GM19467 (cell line): ENCODE results near the gene ADPRM.
"Not testable (repeated sequence)": the region's sequence is repeated elsewhere in the genome, so short reads cannot be mapped to it uniquely, and the experiment has no call there.

Source experiments
- ATAC-seq: cut with Tn5 transposase; IDR thresholded peaks from one replicate; pipeline ENCODE4 v1.9.1; 2021; ENCODE audit warnings: mild to moderate bottlenecking, moderate library complexity; ENCODE audit not compliant: unreplicated experiment

ADPRM gene

DNA sequence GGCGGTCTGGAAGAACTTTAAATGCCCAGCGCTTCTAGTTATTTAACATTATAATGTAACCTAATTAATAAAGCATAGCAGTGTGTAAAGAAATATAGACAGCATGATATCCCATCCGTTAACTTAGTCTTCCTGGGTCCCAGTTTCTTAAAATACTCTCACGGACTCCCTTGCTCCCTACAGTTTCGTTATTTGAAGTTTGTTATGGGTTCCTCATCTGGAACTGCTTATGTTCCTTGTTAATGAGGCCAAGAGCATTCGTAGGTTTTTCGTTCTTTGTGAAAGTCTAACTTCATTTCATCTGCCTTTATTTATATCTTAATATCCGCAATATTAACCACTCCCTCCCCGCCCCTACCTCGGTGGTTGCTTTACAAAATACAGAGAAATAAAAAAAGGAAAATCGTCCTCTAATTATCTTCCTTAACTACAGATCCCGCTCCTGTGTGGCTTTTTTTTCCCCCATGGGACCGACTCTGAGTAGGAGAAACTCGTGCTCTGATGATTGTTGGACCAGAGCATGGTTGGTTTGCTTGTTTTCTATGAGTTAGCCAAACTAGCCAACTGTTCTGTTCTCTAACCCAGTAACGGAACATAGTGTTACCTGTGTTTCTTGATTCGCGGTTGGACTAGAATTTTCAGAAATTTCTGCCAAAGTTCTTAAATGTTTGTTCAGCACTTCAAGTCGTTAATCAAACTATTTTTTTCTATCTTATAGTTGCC lies 863 bp downstream of the ADPRM start:
- no peak for ATAC-seq

DNA sequence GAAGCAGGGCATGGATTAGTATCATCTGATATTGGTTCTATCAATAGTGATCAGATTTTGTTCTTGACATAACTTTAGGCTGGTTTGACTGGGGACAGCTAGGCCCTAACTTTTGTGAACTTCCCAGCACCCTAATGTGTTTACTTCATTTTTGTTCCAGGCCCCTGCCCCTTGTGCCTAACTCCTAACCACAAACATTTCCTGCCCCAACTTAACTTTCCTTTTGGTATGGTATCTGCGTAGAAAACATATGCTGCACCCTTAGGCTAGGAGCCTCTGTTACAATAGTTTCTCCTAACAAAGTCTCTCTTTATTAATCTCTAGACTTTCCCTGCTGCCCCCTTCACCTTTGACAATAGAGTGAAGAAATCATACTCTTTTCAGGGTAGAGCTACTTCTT lies 2.5 kb downstream of the ADPRM start:
- ATAC-seq: no peak

DNA sequence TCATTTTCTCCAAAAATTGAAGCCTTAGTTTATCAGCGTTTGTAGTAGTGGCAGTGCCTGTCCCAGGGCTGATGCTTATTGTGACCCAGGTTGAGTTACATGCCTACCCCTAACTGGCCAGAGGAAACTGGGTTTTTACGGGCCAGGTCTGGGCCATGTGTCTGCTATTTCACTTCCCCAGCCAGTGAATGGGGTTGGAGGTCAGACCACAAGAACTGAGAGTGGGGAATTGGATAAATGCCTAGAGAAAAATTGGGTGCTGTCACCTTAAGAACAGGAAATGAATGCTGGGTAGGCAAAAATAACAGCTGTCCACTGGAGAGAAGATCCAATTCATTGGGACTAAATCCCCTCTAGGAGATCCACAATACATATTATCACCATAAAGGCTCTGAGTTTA lies 5.2 kb downstream of the ADPRM start:
- no peak for ATAC-seq

DNA sequence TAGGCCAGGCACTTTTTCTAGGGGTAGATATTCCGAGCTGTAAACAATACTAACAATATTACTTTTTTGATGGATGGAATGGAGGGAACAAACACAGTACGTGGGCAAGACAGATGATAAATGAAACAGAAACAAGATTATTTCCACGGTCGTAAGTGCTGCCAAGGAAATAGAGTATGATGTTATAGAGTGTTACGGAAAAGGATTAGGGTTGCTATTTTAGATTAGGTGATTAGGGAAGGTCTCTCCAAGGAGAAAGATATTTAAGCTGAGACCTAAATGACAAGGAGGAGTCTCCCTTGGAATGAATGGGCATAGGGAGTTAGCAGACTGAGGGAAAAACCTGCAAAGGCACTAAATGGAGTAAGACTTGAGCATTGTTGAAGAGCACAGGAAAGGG lies 8.3 kb downstream of the ADPRM start:
- ATAC-seq: no peak

DNA sequence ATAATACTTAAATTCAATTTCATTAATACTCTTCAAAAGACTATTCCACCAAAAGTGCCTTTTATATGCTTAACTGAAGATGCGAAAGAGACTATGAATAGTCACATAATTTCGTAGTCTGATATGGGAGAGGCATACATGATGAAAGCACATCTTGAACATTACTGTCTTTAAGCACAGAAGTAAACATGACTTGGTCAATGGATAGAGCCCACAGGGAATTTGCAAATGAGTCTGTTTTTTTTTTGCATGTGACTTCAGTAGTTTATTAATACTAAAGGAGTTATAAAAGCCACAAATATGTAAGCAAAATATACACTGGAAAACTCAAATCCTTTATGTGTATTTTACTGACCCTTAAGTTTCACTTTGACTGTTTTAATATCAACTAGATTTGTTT lies 15.9 kb downstream of the ADPRM start:
- no peak for ATAC-seq

DNA sequence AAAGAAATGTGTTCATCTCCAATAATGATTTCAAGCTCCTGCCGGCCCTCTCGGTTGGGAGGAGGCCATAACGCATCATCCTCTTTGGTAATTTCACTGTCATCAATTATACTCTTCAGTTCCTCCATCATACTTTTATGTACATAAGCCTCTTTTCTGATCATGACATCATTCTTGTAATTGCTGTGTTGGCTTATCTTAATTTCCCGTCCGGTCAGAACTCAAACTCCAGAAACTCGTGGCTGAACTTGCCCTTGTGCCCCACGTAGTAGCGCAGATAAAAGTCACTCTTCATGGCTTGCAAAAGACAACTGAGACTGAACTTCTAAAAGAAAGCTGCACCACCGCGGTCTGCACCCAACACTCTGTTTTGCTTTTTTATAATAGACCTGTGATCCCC lies 18.8 kb downstream of the ADPRM start:
- no peak for ATAC-seq

DNA sequence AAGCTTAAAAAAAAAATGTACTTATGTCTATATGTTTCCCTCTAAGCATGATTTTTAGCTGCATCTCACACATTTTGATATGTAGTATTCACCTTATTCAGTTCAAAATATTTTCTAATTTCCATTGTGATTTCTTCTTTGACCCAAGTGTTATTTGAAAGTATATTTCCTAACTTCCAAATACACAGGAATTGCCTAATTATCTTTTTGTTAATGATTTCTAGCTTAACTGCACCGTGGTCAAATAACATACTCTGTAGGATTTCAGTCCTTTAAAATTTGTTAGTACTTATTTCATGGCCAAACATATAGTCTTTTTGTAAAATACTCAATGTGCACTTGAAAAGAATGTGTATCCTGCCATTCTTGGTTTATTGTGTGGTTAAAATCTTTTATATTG lies 21.2 kb downstream of the ADPRM start:
- ATAC-seq: no peak

DNA sequence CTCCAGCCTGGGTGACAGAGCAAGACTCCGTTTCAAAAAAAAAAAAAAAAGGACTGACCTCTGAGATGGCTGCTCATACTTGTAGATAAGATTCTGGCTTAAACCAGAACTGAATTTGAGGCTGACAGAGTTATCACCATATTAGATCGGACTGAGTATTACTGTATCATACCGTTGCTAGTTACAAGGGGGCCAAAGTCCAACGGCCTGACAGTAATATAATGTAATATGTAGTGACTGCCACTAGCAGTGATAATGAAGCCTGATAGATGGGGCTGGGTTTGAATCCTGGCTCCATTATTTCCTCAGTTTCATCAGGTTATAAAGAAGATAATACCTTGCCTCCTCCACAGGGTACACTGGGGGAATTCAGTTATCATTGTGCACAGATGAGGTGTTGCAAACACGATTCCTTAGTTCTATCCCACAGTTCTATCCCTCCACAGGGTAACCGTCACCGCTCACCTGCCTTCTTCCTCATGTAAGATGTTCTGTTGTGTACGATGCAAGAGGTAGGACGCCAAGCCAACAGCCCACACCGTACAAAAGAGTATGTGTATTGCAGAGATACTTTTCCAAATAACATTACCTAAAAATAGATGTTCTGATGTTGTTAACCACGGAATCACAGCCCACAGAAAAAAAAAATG lies 27.3 kb downstream of the ADPRM start:
- no peak for ATAC-seq

DNA sequence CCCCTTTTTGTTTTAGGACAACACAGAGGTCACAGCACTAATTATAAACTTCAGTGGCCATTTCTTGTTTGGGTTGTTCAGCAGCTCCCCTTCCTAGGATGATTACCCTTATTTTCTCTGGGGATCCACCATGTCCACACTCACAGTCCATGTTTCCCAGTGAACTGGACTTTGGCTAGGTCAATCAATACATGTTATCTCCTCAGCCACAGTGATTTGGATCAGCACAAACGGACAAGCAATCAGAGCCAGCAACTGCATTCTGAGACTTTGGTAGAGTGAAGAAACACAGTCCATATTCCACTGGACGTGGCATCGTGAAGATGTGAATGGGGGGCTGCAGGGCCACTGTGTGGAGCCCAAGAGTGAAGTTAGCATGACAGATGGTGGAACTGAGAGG lies 27.9 kb downstream of the ADPRM start:
- ATAC-seq: no peak

DNA sequence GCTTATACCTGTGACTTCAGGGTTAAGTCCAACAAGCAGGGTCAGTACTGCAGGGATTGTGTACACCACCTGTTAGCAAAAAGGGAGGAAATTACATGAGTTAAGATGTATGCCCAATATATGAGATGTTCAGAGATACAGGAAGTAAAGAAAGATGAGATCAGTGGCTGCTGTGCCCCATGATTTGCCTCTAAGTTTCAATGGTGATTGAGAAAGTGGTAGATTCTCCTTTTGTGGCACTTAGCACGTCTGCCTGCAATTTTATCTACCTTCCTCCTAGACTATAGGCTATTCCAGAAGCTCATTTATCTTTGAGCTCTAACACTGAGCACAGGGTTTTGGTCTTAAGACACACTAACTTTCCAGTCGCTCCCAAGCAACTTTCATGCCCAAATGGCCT lies 28.8 kb downstream of the ADPRM start:
- ATAC-seq: no peak

DNA sequence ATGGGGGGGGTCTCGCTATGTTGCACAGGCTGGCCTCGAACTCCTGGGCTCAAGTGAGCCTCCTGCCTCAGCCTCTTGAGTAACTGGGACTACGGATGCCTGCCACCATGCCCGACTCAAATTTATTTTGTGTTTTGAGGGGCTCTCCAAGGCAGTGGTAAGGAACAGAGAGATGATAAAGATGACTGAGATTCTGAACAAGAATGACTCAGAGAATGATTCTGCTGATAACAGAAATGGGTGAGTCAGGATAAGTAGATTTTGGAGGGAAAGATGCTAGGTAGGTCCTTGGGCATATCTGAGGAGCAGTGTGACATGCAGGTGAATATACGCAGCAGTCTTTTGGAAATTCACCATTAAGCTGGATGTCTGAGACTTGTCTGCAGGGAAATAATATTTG lies 29.8 kb downstream of the ADPRM start:
- ATAC-seq: no peak

DNA sequence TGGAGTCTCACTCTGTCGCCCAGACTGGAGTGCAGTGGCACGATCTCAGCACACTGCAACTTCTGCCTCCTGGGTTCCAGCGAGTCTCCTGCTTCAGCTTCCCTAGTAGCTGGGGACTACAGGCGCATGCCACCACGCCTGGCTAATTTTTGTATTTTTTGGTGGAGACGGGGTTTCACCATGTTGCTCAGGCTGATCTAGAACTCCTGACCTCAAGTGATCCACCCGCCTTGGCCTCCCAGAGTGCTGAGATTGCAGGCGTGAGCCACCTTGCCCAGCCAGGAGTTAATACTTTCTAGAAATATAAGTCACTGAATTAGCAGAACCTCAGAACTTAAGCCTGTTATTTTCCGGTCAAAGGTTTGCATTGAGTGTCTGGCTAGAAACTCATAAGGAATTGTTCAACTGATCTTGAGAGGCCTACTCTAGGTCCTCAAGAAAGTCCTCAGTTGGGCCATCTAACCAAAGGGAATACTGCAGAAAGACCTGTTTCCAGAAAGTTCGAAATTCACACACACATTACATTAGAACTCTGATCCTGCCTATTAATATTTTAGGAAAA lies 31.0 kb downstream of the ADPRM start:
- no peak for ATAC-seq

DNA sequence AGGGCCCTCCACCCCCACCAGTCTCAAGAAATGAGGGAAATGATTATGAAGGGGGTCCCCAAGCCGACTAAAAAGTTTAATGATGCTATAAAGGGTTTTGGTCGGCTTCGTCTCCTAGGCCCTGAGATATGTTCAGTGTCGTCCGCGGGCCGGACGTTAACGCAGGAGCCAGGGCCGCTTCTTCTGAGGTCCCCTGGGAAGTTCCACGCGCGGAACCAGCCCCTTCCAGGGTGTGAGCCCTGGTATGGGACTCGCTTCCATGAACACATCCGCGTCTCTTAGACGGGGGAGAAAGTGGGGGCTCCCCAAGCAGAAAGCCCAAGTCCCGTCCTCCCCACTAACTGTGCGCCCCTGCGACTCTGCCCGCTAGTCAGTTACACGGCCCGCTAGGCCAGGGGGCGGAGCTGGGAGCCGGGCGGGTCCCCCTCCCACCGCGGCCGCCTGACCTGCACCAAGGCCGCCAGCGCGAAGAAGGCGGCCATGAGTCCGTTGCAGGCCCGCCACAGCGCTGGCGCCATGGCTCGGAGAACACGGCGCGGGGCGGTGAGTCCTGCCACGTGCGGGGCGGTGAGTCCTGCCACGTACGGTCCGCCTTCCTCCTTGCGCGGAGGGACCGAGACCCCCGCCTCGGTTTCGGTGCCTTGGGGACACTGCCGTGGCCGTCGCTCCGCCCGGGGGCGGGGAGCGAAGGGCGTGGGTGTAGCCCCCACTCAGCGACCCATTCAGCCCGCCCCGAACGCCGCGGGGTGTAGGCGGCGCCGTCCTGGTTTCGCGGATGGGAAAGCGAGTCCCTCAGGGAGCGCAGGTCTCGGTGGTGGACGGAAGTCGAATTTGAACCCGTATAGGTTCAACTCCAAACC lies 32.2 kb downstream of the ADPRM start, which contains the start of gene TMEM220:
TMEM220 (minus strand) TSS at position 690 of the 860 bp plus-strand sequence; CDS start at position 518, 172 bp downstream.
- peak; percentile 65 for ATAC-seq

DNA sequence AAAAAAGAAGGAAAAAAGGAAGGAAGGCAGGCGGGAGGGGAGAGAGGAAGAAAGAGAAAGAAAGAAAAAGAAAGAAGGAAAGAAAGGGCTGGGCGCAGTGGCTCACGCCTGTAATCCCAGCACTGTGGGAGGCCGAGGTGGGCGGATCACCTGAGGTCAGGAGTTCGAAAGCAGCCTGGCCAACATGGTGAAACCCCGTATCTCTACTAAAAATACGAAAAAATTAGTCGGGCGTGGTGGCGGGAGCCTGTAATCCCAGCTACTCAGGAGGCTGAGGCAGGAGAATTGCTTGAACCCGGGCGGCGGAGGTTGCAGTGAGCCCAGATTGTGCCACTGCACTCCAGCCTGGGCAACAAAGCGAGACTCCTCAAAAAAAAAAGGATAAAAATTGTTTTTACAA lies 32.9 kb downstream of the ADPRM start:
- not testable (repeated sequence) for ATAC-seq

DNA sequence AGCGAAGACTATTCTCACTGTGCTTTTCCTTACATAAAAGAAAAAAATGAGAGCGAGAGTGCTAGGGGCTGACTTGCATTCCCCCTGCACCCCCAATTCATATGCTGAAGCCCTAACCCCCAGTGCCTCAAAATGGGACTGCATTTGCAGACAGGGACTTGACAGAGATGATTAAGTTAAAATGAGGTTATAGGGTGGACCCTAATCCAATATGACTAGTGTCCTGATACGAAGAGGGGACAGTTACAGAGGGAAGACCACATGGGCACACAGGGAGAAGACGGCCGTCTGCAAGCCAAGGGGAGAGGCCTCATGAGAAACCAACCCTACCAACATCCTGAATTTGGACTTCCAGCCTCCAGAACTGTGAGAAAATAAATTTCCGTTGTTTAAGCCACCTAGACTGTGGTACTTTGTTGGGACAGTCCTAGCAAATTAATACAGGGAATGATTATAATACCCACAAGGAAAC lies 34.0 kb downstream of the ADPRM start:
- ATAC-seq: no peak

DNA sequence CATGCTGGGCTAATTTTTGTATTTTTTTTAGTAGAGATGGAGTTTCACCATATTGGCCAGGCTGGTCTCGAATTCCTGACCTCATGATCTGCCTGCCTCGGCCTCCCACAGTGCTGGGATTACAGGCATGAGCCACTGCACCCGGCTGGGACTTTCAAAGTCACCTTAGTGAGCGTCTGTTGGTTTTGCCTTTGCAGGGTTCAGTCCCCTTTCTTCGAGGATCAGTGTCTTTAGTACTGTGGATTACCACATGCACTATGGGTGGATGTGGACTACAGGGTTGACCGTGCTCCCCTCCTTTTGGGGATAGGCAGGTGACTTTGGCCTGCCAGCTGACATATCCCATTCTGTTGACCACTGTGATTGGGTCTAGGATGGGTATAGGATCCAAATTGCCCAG lies 34.7 kb downstream of the ADPRM start:
- ATAC-seq: not testable (repeated sequence)

DNA sequence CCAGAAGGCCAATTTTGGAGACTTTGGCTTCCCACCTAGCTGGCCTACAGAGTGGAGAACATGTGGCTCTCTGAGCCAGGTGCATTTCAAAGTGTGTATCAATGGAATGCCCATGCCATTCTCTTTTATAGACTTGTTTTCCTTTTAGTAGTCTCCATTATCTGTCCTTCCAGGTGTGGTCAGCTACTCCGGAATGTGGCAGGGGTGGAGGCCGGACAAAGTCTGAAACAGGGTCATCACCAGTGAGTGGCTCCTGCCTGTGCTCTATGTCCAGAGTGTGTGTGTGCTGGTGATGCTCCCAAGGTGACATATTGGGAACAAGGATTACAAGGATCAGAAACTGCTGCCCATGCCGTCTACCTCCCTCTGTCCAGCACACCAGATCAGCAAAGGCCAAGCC lies 36.3 kb downstream of the ADPRM start:
- ATAC-seq: no peak

DNA sequence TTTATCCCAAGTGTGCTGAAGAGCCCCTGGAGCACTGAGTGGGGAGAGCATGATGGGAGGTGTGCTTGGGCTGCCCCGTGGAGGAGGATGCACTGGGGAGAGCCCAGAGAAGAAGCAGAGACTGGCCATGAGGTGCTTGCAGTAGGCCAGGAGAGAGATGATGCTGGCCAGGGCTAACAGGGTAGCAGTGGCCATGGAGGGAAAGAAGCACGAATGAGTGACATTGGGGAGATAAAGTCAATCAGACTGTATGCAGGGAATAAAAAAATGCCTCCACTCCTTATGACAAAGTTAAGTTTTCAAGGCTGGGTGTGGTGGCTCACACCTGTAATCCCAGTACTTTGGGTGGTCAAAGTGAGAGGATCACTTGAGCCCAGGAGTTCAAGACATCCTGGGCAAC lies 37.9 kb downstream of the ADPRM start:
- no peak for ATAC-seq

DNA sequence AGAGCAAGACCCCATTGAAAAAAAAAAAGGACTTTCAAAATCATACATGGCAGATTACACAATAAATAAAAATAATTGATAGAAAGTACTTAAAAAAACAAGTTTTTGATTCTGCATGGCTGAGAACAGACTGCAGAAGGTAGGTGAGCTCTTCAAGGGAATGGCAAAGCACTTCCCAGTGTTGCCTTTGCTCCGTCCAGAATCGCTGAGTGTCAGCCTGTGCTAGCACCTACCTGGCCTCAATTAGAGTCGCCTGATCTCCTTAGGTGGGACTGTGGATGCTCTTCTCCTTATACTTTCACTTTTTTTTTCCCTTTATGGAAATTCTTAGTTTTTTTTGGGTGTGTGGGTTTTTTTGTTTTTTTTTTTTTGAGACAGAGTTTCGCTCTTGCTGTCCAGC lies 38.4 kb downstream of the ADPRM start:
- no peak for ATAC-seq

DNA sequence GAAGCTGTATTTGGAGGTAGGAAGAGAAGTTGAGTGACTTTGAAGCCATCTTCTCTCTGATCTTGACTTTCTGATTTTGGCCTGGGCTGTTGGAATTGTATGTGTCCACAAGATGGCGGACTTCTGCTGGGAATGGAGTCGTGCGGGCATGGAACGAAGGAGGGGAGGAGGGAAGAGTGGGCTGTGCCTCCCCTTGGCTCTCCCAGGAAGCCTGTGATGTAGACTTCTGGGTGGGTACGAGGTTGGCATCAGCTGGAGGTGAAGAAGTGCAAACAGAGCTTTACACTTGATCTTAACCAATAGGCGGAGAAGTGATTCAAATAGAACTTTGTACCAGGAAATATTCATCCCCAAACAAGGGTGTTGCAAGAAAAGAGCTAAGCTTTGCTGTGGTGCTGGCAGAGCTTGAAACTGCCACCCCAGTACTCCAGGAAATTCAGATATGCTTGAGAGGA lies 39.8 kb downstream of the ADPRM start:
- ATAC-seq: no peak

DNA sequence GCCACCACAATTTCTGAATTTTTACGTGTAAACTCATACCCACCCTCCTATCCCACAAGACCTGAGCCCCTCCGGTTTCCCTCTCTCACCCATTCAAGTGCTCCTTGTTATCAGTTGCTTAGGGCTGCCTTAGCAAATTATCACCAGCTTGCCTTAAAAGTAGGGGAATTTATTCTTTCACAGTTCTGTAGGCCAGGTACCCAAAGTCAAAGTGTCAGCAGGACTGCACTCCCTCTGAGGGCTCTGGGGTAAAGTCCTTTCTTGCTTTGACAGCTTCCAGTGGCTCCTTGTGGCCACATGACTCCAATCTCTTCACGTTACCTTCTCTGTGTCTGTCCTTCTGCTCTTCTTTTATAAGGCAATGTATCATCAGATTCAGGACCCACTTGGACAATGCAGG lies 40.3 kb downstream of the ADPRM start:
- ATAC-seq: no peak
